Measurements from ENCODE around the gene SPR.

DNA sequence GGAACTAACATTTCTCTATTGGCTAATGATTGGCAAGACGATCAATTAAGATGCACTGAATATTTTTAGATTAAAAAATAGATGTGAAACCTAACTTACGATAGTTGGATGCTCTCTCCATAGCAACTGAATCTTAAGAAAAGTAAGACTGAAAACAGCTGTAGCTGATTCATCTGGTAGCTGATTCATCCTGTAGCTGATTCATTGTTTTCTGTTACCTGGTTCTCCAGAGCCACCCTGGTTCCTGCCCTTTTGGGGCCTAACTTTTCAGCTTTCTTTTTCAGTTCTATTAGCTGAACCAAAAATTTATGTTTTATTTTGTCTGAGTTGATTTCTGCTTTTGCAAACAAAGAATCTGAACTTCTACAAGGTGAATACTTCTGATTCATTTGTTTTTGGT, 22.7 kb upstream of the SPR start:
- TF ChIP-seq CTCF (IDR thresholded peaks at IDR 0.05) = no peak
- no peak for TF ChIP-seq POLR2A (IDR thresholded peaks at IDR 0.05)

Measured in right lobe of liver (tissue), 4 donors.